ENCODE data around the gene UCHL3.

The UCHL3 gene

GRCh38 chr13:75635101-75635827 is 85.7 kb downstream of the UCHL3 start:
- DNase-seq = no peak

- no peak for DNase-seq
Measured at GRCh38 chr13:75635828-75636435, 86.3 kb downstream of the UCHL3 start, which contains the start of gene LMO7. Gene LMO7, plus strand, starts transcription at chr13:75636330. Its CDS starts 328 bp downstream, at chr13:75636658.

GRCh38 chr13:75636436-75637180 is 87.0 kb downstream of the UCHL3 start:
- no peak for DNase-seq

- no peak for DNase-seq
Measured at GRCh38 chr13:75637181-75637750, 87.7 kb downstream of the UCHL3 start.

- no peak for DNase-seq
Measured at GRCh38 chr13:75639454-75639853, 89.9 kb downstream of the UCHL3 start.

- no peak for DNase-seq
Measured at GRCh38 chr13:75641026-75641425, 91.4 kb downstream of the UCHL3 start.

GRCh38 chr13:75643182-75643581 is 93.6 kb downstream of the UCHL3 start:
- no peak for DNase-seq

- no peak for DNase-seq
Measured at GRCh38 chr13:75643693-75644092, 94.1 kb downstream of the UCHL3 start.

GRCh38 chr13:75645141-75645540 is 95.5 kb downstream of the UCHL3 start:
- no peak for DNase-seq

GRCh38 chr13:75647126-75647784 is 97.7 kb downstream of the UCHL3 start:
- DNase-seq = no peak

- no peak for DNase-seq
Measured at GRCh38 chr13:75648446-75648845, 98.9 kb downstream of the UCHL3 start.

- no peak for DNase-seq
Measured at GRCh38 chr13:75651013-75651412, 101.4 kb downstream of the UCHL3 start.

GRCh38 chr13:75652726-75653125 is 103.1 kb downstream of the UCHL3 start:
- no peak for DNase-seq

Measured in NCI-H2029 (cell line).